Activated CD4-positive, alpha-beta T cell treated with anti-CD3 and anti-CD28 coated beads, Interleukin-2, amount 50 U/mL, for 16 hours (primary cell): Measurements from ENCODE around the gene BTAF1.
"Not testable (repeated sequence)": the region's sequence is repeated elsewhere in the genome, so short reads cannot be mapped to it uniquely, and the experiment has no call there.

Source experiments
- DNase-seq: peaks from one replicate; pipeline ENCODE4 v3.0.0-alpha.2; 2020

The BTAF1 gene

DNA sequence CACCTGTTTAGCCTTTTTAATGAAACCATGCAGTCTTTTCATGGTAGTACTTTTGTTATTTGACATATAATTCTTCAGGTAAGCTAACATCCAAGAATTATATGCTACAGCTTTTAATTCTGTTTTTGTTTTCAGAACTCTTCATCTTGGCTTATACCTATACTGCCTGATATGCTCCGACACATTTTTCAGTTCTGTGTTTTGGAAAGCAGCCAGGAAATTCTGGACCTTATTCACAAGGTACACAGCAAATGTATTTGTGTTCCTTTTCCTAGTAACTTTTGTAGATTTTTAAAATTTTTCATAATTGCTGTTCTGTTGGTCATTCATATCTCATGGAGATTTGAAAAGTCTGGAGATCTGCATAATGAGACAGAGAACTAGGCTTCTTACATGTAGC, 56.7 kb downstream of the BTAF1 start:
- no peak for DNase-seq

DNA sequence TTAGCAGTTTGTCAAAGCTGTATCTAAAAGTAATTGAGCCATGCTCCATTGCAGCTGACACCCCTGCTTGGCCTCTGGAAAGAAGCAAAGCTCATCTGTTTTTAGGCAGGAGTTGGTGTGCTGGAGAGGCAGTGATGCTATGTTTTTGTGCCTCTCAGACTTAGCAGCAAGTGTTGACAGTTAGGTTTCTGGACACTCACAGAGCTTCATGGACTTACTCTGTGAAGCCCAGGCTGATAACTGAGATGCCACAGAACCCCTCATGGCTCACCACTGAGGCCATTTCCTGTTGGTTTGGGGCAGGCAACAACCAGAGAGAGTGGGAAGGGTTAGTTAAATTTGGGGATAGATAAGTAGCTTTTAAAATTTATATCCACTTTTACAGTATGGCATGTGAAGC, 59.8 kb downstream of the BTAF1 start:
- DNase-seq = no peak

DNA sequence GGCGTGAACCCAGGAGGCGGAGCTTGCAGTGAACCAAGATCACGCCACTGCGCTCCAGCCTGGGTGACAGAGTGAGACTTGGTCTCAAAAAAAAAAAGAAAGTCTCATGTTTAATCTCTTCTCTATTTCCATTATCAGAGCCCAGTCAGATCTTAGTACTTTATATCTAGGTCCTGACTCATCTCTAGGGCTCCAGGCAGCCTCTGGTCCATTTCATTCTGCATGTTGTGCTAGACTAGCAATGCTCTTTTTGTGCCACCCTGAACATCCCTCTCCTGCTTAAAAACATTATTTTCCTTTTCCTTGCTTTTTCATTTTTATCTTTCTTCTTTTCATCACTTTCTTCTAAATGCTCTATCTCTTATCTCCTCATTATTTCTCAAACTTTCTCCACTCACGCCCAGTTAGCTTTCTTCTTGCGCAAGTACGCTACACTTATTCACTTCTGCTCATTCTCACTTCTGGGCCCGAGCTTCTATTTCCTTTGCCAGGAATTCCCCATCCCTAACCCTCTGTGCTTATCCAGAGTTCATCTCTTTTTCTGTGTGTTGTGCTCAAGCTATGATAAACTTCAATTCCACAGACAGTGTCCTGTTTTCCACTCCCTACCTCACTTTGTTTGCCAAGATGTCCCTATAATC, 63.9 kb downstream of the BTAF1 start:
- DNase-seq = no peak

DNA sequence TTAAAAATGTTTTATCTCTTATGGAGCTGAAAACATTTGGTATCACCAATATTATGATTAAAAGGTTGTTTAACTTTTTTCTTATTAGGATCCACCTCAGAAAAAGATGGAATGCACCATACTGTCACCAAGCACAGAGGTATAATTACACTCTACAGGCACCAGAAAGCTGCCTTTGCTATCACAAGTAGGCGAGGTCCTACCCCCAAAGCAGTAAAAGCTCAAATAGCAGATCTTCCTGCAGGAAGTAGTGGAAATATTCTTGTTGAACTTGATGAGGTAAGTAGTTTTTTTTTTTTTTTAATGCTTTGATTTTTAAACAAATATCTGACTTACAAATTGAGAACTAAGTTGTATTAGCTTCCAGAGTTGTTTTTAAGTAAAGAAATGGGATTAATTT, 68.5 kb downstream of the BTAF1 start:
- DNase-seq = no peak

DNA sequence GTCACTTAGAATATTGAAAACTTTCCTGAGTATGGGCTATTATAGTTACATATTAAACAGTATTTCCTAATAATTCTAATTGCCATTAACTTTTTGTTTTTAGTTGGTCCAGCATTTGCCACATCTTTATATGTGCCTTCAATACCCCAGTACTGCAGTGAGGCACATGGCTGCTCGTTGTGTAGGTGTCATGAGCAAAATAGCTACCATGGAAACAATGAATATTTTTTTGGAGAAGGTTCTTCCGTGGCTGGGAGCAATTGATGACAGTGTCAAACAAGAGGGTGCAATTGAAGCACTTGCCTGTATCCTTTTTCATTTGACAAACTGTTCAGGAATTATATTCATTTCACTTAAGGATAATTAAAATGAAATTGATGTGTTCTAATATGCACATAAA, 72.7 kb downstream of the BTAF1 start:
- DNase-seq = no peak

DNA sequence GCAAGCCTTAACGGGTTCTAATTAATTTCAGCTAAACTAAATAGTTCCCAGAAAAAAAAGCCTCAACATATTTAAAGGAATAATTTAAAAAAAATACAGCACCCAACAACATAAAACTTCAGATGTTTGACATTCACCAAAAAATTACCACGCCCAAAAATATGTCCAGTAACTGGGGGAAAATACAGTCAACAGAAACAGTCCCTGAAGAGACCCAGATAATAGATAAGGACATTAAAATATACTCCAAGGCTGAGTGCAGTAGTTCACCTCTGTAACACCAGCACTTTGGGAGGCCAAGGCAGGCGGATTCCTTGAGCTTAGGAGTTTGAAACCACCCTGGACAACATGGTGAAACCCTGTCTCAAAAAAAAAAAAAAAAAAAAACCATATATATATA, 78.0 kb downstream of the BTAF1 start:
- no peak for DNase-seq

DNA sequence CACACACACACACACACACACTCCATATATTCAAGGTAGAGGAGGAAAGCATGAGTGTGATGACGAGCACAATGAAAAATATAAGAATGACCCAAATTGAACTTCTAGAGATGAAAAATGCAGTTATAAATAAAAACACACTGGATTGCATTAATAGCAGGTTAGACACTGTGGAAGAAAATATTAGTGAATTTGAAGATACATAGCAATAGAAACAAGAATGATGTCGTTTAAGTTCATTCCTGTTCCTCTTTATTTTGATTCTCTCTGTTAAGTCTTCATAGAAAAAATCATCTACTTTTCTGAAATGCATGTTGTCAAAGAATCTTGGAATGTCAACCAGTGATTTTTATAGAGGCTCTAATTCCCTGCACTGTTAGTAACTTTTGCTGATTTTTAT, 78.4 kb downstream of the BTAF1 start:
- DNase-seq = no peak

DNA sequence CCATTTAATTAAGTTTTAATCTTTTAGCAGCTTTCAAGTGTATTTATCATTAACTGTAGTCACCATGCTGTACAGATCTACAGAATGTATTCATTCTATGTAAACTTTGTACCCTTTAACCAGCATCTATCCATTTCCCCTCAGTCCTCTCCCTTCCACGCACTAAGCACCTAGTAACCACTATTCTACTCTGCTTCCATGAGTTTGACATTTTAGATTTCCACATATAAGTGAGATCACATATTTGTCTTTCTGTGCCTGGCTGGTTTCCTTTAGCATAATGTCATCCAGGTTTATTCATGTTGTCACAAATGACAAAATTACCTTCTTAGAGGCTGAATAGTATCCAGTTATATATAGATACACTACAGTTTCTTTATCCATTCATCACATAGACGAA, 79.7 kb downstream of the BTAF1 start:
- DNase-seq = no peak

DNA sequence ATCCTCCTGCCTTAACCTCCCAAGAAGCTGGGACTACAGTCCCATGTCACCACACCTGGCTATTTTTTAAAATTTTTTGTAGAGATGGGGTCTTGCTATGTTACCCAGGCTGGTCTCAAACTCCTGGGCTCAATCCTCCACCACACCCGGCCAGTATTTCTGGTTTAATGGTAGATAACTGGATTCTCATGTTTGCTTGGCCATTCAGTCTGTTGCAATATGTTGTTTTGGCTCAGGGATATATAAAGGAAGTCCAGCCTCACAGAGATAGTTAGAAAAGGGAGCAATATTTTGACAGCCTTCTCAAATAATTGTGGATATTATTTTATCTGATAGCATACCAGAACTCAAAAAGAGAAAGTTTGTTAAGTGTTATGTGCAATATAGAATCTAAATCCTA, 82.4 kb downstream of the BTAF1 start:
- DNase-seq = no peak

DNA sequence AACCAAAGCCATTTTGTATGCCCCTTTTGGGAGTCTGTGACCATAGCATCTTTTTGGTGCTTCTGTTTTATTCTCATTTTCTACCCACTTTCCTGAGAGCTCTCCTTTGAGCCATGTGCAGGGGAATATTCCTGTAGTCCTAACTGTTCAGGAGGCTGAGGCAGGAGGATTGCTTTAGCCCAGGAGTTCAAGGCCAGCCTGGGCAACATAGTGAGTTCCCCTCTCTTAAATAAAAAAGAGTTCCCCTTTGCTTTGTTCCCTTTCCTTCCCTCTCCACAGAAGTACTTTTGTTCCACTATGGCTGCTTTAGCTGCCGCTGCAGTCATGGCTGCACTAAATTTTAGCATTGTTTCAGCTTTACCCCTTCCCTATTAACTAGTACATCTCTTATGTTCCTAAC, 85.9 kb downstream of the BTAF1 start:
- DNase-seq = no peak

DNA sequence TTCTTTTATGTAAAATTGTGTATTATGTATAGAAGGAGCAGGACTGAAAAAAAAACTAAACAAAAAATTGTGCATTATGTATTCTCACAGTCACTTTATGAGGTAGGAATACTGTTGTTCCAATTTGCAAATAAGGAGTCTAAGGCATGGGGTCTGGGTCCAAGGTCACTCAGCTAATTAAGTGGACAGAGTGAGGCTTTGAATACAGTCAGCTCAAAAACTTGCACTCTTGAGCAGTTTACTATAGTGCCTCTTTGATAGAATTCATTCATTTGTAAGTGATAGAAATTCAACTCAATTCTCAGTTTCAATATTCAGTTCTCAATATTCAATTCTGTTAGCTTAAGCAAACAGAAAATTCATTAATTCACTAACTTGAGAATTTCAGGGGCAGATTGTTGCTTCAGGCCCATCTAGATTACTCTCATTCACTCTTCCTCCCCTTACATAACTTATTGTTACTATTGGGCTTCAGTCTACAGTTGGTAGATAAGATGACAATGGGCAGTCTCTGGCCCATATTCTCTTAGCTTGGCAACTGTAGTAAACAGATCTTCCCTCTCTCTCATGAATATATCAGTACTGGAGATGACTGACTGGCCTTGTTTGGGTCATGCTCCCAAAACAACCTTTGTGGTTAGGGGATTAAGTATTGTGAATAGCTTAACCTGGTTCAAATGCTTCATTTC, 86.6 kb downstream of the BTAF1 start:
- DNase-seq = no peak

DNA sequence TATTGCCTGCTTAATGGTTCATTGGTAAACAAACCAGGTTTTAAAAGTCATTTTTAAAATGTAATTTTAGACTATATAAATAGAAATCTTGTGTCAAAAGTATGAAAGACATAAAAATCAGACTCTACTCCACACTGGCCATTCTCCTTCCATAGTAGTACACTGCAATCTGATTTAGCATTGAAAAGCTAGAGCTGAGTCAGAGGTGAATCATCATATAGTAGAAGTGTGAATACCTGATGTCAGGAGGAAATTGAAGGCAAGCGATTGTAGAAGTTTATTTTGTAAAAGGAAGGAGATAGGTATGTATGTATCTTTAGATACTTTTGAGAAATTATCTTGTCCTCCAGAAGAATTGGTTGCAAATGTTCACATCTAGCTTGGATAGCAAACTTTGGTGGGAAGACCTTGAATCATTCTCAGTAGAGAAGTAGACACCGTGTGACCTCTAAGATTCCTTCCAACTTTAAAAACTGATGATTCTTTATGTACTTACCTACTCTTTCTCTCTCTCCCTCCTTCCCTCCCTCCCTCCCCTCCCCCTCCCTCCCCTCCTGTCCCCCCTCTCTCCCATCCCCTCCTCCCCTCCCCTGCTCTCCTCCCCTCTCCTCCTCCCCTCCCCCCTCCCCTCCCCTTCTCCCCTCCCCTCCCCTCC, 88.1 kb downstream of the BTAF1 start:
- peak; percentile 66 for DNase-seq

DNA sequence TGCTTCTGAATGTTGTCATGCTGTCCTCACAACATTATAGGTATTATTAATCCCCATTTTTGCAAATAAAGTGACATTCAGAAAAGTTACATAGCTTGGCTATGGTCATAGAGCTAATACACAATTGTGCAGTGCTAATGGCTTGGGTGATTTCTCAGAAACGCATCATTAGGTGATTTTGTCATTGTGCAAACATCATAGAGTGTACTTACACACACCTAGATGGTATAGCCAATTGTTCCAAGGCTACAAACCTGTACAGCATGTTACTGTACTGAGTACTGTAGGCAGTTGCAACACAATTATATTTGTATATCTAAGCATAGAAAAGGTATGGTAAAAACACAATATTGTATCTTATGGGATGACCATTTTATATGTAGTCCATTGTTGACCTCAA, 91.0 kb downstream of the BTAF1 start:
- DNase-seq = no peak

DNA sequence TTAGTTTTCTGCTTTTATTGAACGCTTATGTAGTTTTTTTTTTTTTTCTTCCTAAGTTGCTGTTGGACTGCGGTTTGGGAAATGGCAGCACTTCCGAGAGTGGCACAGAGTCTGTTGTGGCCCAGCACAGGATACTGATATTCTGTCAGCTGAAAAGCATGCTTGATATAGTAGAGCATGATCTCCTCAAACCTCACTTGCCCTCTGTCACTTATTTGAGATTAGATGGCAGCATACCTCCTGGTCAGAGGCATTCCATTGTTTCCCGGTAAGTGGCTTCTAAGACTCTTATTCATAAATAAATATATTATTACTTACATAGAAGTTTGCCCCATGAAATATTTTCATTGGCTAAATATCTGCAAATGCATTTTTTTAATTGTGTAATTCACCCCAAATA, 101.1 kb downstream of the BTAF1 start:
- DNase-seq = no peak

DNA sequence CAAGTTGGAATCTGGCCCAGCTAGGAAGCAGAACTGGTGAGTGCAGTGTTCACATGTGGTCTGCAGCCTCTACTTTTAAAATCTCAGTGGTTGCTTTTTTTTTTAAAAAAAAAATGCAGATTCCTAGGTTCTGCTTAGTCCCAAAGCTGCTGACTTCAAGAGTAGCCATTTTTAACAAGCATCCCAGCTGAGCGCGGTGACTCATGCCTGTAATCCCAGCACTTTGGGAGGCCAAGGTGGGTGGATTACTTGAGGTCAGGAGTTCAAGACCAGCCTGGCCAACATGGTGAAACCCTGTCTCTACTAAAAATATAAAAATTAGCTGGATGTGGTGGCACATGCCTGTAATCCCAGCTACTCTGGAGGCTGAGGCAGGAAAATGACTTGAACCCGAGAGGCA, 101.8 kb downstream of the BTAF1 start:
- not testable (repeated sequence) for DNase-seq

DNA sequence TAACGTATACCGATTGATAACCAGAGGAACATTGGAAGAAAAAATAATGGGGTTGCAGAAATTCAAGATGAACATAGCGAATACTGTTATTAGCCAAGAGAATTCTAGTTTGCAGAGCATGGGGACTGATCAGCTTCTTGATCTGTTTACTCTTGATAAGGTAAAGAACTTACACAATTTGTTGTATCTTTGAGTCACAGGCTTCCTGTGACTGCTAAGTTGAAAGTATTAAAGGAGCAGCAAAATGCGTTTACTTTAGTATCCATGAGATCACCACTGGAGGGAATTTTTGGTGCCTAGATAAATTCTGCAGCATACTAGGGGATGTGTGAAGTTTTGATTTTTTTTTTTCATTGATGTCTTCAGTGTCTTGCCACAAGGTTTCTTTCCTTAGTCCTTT, 103.6 kb downstream of the BTAF1 start:
- DNase-seq = no peak

DNA sequence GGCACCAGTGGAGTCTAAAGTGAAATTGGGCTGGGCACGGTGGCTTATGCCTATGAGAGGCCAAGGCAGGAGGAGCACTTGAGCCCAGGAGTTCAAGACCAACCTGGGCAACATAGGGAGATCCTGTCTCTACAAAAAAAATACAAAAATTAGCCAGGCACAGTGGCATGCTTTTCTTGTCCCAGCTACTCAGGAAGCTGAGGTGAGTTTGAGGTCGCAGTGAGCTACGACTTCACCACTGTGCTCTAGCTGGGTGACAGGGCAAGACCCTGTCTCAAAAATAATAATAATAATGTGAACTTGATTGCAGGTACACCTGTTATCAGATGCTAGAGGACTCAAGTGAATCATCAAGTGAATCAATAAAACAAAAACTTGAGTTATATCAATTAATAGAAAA, 108.0 kb downstream of the BTAF1 start:
- no peak for DNase-seq

DNA sequence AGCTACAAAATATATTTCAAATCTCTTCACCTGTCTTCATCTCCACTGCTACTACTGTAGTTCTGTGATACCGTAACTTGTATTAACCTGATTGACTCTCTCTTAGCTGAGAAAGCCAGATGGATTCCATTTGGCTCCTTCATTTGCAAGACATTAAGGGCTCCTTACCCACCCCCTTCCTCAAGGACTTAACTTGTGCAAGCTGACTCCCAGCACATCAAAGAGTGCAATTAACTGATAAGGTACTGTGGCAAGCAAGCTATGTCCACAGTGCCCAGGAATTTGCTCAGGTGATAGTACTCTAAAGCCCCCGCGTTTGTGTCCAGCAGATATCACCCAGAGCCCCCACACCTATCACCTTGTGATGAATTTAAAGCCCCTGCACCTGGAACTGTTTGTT, 109.5 kb downstream of the BTAF1 start:
- DNase-seq = not testable (repeated sequence)

DNA sequence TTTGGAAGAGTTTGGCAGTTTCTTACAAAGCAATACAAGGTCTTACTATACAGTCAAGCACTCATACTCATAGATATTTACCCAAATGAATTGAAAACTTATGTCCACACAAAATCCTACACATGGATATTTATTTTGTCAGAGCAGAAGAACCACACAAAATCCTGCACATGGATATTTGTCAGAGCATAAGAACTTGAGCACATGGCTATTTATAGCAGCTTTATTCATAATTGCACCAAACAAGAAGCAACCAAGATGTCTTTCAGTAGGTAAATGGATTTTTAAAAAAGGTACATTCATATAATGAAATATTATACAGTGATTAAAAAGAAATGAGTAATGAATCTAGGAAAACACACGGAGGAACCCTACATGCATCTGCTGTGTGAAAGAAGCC, 115.4 kb downstream of the BTAF1 start:
- no peak for DNase-seq

DNA sequence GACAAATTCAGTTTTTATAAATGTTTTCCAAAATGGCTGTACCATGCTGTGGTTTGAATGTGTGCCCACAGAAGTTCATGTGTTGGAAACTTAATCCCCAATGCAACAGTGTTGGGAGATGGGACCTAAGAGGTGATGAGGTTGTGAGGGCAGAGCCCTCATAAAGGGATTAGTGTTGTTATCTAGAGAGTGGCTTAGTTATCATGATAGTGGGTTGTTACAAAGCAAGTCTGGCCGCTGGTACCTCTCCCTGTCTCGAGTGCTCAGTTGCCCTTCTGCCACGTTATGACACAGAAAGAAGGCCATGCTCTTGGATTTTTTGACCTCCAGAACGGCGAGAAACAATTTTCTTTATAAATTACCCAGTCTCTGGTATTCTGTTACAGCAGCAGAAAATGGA, 119.0 kb downstream of the BTAF1 start:
- no peak for DNase-seq

DNA sequence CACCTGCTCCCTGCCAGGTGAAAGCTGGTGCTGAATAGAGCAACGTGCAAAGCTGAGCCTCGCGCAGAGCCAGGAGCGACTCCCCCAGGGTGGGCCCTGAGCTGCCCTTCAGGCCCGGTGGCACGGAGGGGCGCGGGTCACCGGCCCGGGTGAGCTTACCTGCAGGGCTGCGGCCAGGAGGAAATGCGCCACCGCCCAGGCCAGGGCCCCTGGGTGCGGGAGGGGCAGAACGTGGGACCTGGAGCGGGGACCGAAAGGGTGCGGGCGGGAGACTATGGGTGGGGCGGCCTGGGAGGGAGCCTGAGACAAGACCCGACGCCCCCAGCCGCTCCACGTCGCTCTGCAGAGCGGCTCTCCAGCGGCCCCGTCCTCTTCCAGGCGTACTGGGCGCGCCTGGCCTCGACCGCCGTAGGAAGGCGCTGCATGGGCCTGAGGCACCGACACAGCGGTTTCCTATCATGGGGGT, 122.1 kb downstream of the BTAF1 start:
- no peak for DNase-seq

DNA sequence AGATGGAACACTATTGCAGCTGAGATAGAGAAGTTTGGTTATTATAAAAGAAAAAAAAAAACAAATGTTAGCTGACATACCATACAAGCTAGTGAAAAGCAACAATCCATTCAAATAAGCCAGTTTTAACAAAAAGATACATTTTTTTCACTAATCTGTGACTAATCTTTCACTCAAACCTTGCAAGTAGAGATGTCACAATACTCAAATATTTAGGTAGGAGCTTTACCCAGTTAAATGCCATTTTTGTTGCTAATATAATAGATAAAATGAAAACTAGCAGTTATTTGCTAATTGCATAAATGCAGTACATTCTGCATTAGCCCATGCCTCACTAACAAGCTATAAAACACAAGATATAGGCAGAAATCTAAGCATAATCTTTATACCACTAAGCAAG, 123.6 kb downstream of the BTAF1 start:
- DNase-seq = no peak

DNA sequence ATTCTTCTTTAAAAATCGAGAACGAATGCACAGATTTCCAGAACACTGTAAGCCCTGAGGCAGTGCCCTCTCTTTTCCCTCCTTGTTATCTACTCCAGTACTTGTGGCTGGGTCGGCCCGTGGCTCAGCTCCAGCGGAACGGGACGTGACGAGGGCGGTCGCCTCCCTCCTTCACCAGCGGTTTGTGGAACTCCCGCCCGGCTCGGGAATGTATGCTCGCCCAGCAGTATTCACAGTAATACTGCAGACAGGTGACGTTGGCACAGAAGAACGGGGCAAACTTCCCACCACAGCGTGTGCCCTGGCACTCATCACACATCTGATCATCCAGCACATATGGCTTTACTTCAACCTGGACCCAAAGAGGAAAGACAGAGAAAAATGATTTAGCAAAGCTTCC, 128.5 kb downstream of the BTAF1 start:
- no peak for DNase-seq

DNA sequence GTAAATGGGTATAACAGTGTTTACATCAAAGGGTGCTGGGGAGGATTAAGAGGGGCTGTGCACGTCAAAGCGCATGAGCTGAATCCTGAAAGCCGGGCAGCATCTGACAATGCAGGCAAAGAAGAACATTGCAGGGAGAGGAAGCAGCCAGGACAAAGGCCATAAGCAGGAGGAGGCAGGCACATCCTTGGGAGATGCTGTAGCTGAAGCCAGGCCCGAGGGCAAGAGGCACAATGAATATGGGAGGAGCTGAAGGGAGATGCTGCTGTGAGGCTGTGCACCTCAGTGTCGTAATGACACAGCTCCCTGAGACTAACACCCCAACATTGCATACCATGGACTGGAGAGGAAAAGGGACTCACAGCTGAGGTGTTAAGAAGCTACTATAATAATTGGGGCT, 129.2 kb downstream of the BTAF1 start:
- DNase-seq = no peak

DNA sequence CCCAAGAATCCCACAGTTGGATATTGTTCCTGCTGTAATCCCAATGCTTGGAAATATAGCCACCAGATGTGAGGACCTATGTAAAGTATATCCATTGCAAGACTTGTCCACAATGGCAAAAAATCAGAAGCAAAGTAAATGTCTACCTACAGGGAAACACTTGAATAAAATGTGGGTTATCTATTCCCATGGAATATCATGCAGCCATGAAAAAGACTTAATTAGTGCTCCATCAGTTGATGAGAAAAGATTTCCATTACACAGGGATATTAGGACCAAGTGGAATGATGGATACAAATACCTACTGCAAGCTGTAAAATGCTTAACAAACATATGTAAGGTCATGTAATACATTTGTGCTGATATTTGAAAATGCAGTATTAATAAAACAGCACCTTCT, 131.2 kb downstream of the BTAF1 start:
- DNase-seq = no peak
